Muscle layer of duodenum (tissue), 2 donors: ENCODE measurements around the gene PIK3C2G.

Experiments used
- H3K27ac ChIP-seq: one replicate; pipeline ENCODE4 v1.7.0; 2013; ENCODE audit warnings: mild to moderate bottlenecking, low read length
- H3K27me3 ChIP-seq: one replicate; pipeline ENCODE4 v1.7.0; 2013; ENCODE audit warnings: low read depth, mild to moderate bottlenecking, control low read depth, low read length
- H3K36me3 ChIP-seq, 2 donors: one replicate each; pipeline ENCODE4 v1.7.0; 2013; ENCODE audit warnings: low read length in 2 of 2, control low read depth in 1 of 2, mild to moderate bottlenecking in 1 of 2; ENCODE audit not compliant: insufficient read depth in 2 of 2, control insufficient read depth in 1 of 2
- H3K4me1 ChIP-seq, 2 donors: one replicate each; pipeline ENCODE4 v1.7.0; 2013; ENCODE audit warnings: low read length in 2 of 2, mild to moderate bottlenecking in 2 of 2, control low read depth in 1 of 2, moderate library complexity in 1 of 2; ENCODE audit not compliant: insufficient read depth in 2 of 2, control insufficient read depth in 1 of 2
- H3K4me3 ChIP-seq, 2 donors: one replicate each; pipeline ENCODE4 v1.7.0; 2013; ENCODE audit warnings: low read length in 2 of 2, low read depth in 1 of 2, mild to moderate bottlenecking in 1 of 2
- H3K9me3 ChIP-seq, 2 donors: one replicate each; pipeline ENCODE4 v1.7.0; 2013; ENCODE audit warnings: low read length in 2 of 2, control low read depth in 1 of 2, mild to moderate bottlenecking in 1 of 2; ENCODE audit not compliant: control insufficient read depth in 1 of 2
- donor health status: healthy.

Gene PIK3C2G

DNA sequence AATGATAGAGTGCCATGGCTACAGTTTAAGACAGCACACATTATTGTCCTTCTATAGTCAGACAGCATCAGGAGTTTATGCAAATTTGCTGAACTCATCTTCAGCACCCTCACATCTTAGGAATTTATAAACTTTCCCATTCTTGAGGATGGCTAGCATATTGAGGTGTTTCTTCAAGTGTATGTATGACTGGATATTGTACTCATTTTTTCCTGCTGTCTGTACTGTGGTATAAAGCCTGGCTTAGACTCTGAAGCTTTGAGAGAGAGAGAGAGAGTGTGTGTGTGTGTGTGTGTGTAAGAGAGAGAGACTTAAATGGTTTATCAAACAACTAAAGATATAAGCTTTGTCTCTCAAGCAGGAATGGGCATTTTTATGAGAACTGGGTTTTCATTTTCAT is 161.6 kb downstream of the PIK3C2G start:
- Histone ChIP-seq H3K4me3 (no peak overlapping the region), H3K4me1 (no peaks in the 10 kb centered on the region), H3K27me3 (no peaks in the 10 kb centered on the region), H3K36me3 (no peaks in the 10 kb centered on the region), H3K9me3 (no peaks in the 10 kb centered on the region), H3K27ac (no peak overlapping the region)

DNA sequence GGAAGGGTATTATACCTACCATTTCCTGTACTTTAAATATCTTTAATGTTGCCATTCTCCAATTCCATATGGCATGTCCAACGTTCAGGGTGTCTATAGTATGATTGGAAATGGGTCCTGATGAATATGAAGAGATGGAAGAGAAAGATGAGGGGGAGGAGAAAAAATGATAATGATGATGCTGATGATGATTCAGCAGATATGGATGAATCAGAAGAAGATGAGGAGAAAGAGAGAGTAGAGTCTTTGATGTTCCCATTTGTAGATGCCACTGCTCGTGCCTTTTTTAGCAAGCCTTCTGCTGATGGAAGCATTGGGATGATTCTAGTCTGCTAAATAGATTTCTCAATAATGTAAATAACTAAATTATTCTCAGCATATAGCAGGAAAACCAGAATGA is 163.5 kb downstream of the PIK3C2G start:
- H3K9me3 ChIP-seq = no peaks in the 10 kb centered on the region
- no peak overlapping the region for H3K4me3 ChIP-seq
- no peaks in the 10 kb centered on the region for H3K4me1 ChIP-seq
- H3K36me3 ChIP-seq = no peaks in the 10 kb centered on the region
- H3K27ac ChIP-seq = no peak overlapping the region
- no peaks in the 10 kb centered on the region for H3K27me3 ChIP-seq

DNA sequence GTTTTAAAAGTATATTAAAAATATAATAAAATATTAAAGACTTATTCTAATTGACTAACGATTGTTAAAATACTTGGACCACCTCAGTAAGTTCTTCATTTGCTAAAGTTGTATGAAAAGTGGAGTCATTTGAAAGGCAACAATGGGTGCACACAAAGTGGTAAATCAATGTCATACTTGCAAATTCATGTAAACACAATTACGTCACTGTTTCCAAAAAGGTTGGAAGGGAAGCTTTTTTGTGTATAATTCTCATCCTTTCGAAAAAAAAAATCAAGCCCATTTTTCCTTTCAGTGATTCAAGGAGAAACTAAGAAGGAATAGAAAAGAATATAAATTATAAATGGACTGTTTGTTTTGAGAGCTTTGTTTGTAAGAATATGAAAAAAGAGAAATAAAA is 166.2 kb downstream of the PIK3C2G start:
- Histone ChIP-seq H3K9me3 (no peaks in the 10 kb centered on the region), H3K27ac (no peak overlapping the region), H3K4me3 (no peak overlapping the region), H3K27me3 (no peaks in the 10 kb centered on the region), H3K4me1 (no peaks in the 10 kb centered on the region), H3K36me3 (no peaks in the 10 kb centered on the region)

DNA sequence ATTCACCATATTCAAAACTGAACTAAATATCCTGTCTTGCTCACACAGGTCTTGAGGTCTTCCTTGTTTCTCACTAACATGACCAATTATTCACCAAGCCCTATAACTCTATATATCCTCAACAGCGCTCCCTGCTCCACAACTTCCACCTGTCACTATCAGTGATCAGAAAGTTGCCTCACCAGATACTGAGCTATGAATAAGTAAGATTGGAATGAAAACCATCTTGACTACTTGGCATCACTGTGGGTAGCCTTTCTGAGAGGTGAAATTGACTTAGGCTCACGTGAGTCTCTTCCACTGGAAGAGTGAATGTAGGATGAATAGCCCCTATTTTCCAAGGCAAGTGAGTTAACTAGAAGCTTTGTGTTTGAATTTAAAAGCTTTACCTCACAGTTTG is 167.1 kb downstream of the PIK3C2G start:
- Histone ChIP-seq H3K36me3 (no peaks in the 10 kb centered on the region), H3K9me3 (no peaks in the 10 kb centered on the region), H3K27ac (no peak overlapping the region), H3K4me3 (no peak overlapping the region), H3K4me1 (no peaks in the 10 kb centered on the region), H3K27me3 (no peaks in the 10 kb centered on the region)

DNA sequence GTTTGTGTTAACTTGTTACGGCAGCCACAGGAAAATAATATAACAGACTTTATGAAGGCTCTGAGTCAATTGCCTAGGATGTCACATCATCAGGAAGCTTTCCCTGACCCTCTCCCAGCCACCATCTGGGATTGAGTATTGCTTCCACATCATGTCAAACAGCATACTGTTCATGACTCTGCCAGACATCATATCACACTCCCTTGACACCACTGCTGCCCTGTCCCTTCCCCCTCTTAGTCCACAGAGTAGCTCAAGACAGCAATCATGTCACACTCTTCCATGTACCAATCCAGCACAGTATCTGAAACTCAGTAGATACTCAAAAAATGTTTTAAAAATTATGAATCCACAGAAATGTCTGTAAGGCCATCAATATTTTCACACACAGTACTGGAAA is 168.0 kb downstream of the PIK3C2G start:
- H3K27me3 ChIP-seq = no peaks in the 10 kb centered on the region
- H3K27ac ChIP-seq = no peak overlapping the region
- H3K4me1 ChIP-seq = no peaks in the 10 kb centered on the region
- H3K36me3 ChIP-seq = no peaks in the 10 kb centered on the region
- H3K4me3 ChIP-seq = no peak overlapping the region
- no peaks in the 10 kb centered on the region for H3K9me3 ChIP-seq

DNA sequence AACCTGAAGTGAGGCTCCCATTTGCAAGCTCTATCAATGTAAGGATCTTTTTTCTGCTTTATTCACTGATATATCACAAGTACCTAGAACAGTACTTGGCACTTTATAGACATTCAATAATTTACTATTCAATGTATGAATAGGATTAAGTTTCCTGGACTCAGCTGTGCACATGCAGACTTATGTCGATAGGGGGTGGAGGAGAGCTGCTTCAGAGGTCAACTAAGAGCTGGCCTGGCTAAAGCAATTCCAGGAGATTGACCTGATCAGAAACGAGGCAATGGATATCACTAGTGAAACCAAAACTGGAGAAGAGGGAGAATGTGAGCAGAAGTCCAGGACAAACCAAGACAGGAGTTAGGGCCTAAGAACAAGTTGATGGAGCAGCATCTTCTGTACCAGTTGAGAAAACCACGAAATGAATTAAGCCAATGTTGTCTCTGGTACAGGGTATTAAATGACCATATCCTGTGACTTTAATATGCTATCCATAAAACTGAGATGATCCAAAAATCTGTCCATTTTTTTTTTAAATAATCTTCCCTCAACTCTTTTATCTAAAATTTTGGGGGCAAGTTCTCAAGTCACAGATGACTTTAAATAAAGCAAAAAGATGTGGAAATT is 169.2 kb downstream of the PIK3C2G start:
- no peak overlapping the region for H3K4me3 ChIP-seq
- H3K36me3 ChIP-seq = no peaks in the 10 kb centered on the region
- no peaks in the 10 kb centered on the region for H3K4me1 ChIP-seq

DNA sequence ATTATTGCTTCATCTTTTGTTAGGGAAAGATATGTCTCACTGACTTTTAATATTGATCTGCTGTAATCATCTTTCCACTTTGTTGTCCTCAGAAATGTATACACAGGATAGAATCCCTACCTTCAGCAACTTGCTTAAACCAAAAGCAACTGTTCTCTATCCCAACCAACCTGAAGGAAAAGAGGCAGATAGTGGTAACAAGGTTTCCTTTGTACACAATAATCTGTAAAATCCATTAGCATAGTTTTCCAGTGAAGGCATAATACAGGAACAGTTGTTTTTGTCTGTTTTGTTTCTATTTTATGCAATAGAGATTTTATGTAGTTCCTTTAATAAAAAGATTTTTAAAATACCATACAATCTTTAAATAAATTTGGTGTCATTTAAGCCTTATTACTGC is 170.5 kb downstream of the PIK3C2G start:
- H3K36me3 ChIP-seq = no peaks in the 10 kb centered on the region
- no peak overlapping the region for H3K4me3 ChIP-seq
- no peaks in the 10 kb centered on the region for H3K27me3 ChIP-seq
- no peaks in the 10 kb centered on the region for H3K9me3 ChIP-seq
- H3K4me1 ChIP-seq = no peaks in the 10 kb centered on the region
- H3K27ac ChIP-seq = no peak overlapping the region

More for the DNA sequence above, 169.2 kb downstream of the PIK3C2G start:
- Histone ChIP-seq H3K9me3 (no peaks in the 10 kb centered on the region), H3K27me3 (no peaks in the 10 kb centered on the region), H3K27ac (no peak overlapping the region)

DNA sequence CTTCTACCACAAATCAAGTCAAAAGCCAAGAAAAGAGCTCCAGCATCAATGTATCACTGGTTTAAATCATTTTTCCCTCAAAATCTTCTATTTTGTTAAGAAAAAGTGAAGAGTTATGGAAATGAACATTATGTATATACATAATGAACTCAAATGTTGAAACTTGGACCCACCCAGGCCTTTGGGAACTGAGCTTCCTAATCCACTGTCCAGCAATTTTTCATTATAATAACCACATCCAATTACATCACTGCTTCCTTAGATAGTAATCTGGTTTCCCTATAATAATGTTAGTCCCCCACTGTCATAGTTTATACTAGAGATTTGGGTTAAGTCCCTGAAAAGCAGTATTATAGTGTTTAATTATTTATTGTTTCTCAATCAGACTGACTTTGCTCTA is 170.9 kb downstream of the PIK3C2G start:
- no peaks in the 10 kb centered on the region for H3K36me3 ChIP-seq
- no peaks in the 10 kb centered on the region for H3K4me1 ChIP-seq
- H3K4me3 ChIP-seq = no peak overlapping the region
- no peaks in the 10 kb centered on the region for H3K9me3 ChIP-seq
- no peak overlapping the region for H3K27ac ChIP-seq
- H3K27me3 ChIP-seq = no peaks in the 10 kb centered on the region

DNA sequence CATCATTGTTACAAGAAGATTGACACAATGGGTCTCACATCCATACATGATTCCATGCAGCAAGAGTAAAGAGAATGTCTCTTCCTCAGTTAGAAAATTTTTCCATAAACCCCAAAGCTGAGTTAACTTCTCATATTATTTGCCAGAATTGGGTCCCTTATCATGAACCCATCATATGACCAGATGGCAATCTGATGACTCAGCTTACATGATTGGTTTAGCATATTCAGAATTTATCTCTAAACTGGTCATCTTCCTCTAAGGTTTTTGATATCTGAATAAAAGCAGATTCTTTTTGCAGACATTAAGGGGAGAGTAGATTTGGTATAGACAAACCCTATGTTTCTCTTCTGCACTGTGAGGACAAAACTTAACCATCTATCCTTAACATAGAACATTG is 174.9 kb downstream of the PIK3C2G start:
- Histone ChIP-seq H3K4me1 (no peaks in the 10 kb centered on the region), H3K27me3 (no peaks in the 10 kb centered on the region), H3K36me3 (no peaks in the 10 kb centered on the region), H3K9me3 (no peaks in the 10 kb centered on the region), H3K27ac (no peak overlapping the region), H3K4me3 (no peak overlapping the region)

DNA sequence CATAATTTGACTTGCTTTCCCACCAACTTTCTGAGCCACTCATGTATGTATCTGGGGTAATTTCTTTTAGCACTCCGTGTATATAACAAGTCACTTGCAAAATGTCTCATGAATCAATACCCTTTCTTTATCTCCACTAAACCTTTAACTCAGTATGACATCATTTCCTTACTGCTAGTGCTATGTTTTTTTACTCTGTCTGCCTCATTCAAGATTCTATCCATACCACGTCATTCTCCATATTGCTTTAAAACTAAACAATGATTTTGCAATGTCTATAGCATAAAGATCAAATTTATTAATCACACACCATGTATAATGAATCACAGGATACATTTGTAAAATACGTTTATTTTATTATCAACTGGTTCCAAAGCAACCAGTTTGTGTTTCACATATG is 178.2 kb downstream of the PIK3C2G start:
- H3K9me3 ChIP-seq = no peaks in the 10 kb centered on the region
- no peaks in the 10 kb centered on the region for H3K4me1 ChIP-seq
- H3K27me3 ChIP-seq = no peaks in the 10 kb centered on the region
- no peak overlapping the region for H3K27ac ChIP-seq
- H3K4me3 ChIP-seq = no peak overlapping the region
- no peaks in the 10 kb centered on the region for H3K36me3 ChIP-seq

DNA sequence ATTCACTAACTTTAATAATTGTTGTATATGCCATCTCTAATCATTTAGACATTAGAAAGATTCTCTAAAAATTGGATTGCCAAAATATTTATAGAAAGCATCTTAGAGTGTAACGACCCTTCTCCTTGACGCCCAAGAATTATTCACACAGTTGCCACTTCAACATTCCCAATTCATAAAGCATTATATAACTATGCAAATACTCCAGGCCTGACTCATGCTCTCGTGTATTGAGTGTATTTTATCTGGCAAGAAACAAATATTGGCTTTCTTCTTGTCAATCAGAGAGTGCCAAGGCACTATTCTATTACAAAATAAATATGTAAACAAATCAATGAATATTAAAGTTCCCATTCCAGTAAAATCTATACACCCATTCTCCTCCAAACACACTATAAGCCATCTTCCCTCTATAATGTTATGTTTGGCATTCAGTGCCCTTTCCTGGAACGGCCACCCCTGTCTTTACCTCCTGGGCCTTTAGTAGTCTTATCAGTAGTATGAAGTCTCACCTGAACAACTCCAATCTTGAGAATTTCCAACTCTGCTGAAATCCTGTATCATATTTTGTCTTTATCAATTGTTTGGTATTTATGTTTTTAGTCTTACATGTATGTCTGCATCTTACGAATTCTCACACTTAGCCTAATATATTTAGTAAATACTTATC is 182.6 kb downstream of the PIK3C2G start:
- Histone ChIP-seq H3K27me3 (no peaks in the 10 kb centered on the region), H3K9me3 (no peaks in the 10 kb centered on the region), H3K4me3 (no peak overlapping the region), H3K36me3 (no peaks in the 10 kb centered on the region), H3K27ac (no peak overlapping the region), H3K4me1 (no peaks in the 10 kb centered on the region)

DNA sequence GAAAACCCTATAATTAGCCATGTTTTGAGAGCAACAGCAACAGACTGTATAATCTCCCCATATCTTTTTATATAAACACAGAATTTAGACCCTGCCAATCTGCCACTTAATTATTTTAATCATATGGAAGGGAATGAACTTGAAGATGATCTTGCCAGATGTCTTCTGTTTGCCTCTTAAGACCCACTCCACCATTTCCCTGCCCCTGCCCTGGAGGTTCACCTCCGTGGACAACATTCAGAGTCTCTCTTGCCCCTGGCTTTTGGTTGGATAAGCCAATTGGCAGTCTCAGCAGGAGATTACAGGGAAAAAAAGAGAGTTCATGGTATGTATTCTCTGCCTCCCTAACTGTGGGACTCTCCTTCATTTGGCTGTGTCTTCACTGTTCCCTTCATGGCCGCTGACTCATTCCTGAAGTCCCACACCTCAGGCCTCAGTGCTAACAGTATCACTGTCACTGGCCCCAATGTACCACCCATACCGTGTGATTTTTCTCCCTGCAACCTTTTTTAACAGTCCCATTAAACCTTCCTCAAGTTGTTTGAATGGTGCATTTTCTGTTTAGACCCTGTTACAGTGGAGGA is 184.8 kb downstream of the PIK3C2G start:
- Histone ChIP-seq H3K9me3 (no peaks in the 10 kb centered on the region), H3K36me3 (no peaks in the 10 kb centered on the region), H3K4me3 (no peak overlapping the region), H3K27me3 (no peaks in the 10 kb centered on the region), H3K27ac (no peak overlapping the region), H3K4me1 (no peaks in the 10 kb centered on the region)
